Panc1 (cell line): Measurements from ENCODE around the gene RHOA. TPM values are rescaled to one million over a fixed set of nuclear protein-coding genes. Genes with fewer than 3 reads are reported as not detected.

Experiments
- ATAC-seq: fragments of 200-7000 bp; cut with Tn5 transposase; 2 replicates; pipeline ENCODE4 v1.9.1; 2020; ENCODE audit warnings: mild to moderate bottlenecking, moderate library complexity
- Bru-seq: library from RNA; stranded (reverse); fragments of 400-500 nt; gene quantifications from one replicate; lab custom pipeline; 2021; lab: Mats Ljungman, UMichigan
- BruChase-seq, 2 experiments: library from RNA; stranded (reverse); fragments of 400-500 nt; gene quantifications; one replicate each; lab custom pipeline; 2021; lab: Mats Ljungman, UMichigan
- BruUV-seq: library from RNA; stranded (reverse); fragments of 400-500 nt; replicated peaks from 2 replicates; lab custom pipeline; 2021; lab: Mats Ljungman, UMichigan
- CTCF ChIA-PET: fragments of 300-600 bp; sonication (Branson Sonifier 250); formaldehyde crosslinking; loops from one replicate; lab custom pipeline; 2022; ENCODE audit warnings: antibody characterized with exemption; lab: Charles Lee
- POLR2A ChIA-PET: fragments of 300-600 bp; sonication (Branson Sonifier 250); formaldehyde crosslinking; loops from one replicate; lab custom pipeline; 2022; ENCODE audit warnings: antibody characterized with exemption; lab: Charles Lee
- DNase-seq: peaks from one replicate; pipeline ENCODE4 v3.0.0-alpha.2; 2010; ENCODE audit warnings: low read depth, low spot score
- H3K27ac ChIP-seq: 2 replicates; pipeline ENCODE4 v1.5.1; 2011; ENCODE audit warnings: mild to moderate bottlenecking, low read length, inconsistent platforms
- H3K27me3 ChIP-seq: fragments of 200-500 bp; sonication (Bioruptor generic); 2 replicates; pipeline ENCODE4 v1.6.0; 2014; ENCODE audit warnings: low read length, inconsistent platforms; ENCODE audit not compliant: control insufficient read depth, insufficient read depth
- H3K36me3 ChIP-seq: fragments of 200-500 bp; sonication (Bioruptor generic); 2 replicates; pipeline ENCODE4 v1.5.1; 2014; ENCODE audit warnings: inconsistent platforms, mild to moderate bottlenecking, low read length, moderate library complexity; ENCODE audit not compliant: control insufficient read depth, insufficient read depth
- H3K4me1 ChIP-seq: 2 replicates; pipeline ENCODE4 v1.5.1; 2011; ENCODE audit warnings: inconsistent platforms, mild to moderate bottlenecking, low read length, moderate library complexity; ENCODE audit not compliant: control insufficient read depth, insufficient read depth
- H3K4me3 ChIP-seq, 2 experiments: 2 replicates each; pipeline ENCODE4 v1.5.1; 2011 to 2012; ENCODE audit warnings: low read depth in 2 of 2, low read length in 2 of 2, mild to moderate bottlenecking in 2 of 2, inconsistent platforms in 1 of 2, moderate library complexity in 1 of 2
- H3K9me3 ChIP-seq: fragments of 200-500 bp; sonication (Bioruptor generic); 2 replicates; pipeline ENCODE4 v1.5.1; 2014; ENCODE audit warnings: low read depth, mild to moderate bottlenecking, inconsistent platforms, low read length, moderate library complexity; ENCODE audit not compliant: control insufficient read depth, insufficient read depth
- CTCF ChIP-seq: fragments of 450-650 bp; IDR thresholded peaks from 2 replicates; pipeline ENCODE4 v1.5.1; 2017; ENCODE audit warnings: mild to moderate bottlenecking
- POLR2AphosphoS5 ChIP-seq: IDR thresholded peaks from 2 replicates; pipeline ENCODE4 v1.6.1; 2012; ENCODE audit warnings: mild to moderate bottlenecking, low read depth, low read length, moderate library complexity
- REST ChIP-seq, 2 experiments: IDR thresholded peaks; 2 replicates each; pipeline ENCODE4 v1.6.1; 2011 to 2012; ENCODE audit warnings: low read depth in 2 of 2, control low read depth in 1 of 2, low read length in 1 of 2, mild to moderate bottlenecking in 1 of 2, moderate library complexity in 1 of 2; ENCODE audit not compliant: insufficient read depth in 1 of 2
- SIN3A ChIP-seq: IDR thresholded peaks from 2 replicates; pipeline ENCODE4 v1.6.1; 2012; ENCODE audit warnings: low read depth, mild to moderate bottlenecking, low read length, moderate library complexity, borderline replicate concordance; ENCODE audit not compliant: insufficient read depth
- TCF7L2 ChIP-seq: IDR thresholded peaks from 2 replicates; pipeline ENCODE4 v1.6.1; 2011; ENCODE audit warnings: mild to moderate bottlenecking, low read depth, low read length, inconsistent platforms
- in situ Hi-C: cut with HindIII; loops from 2 replicates; pipeline ENCODE4 v1.10.0; 2016; ENCODE audit warnings: low sequenced_read_pairs, low pct_unique_long_range_greater_than_20kb
- intact Hi-C: fragments of 100-400 bp; cut with micrococcal nuclease; formaldehyde crosslinking; loops from one replicate; pipeline ENCODE4 v1.10.0; 2022; ENCODE audit not compliant: unreplicated experiment
- long read RNA-seq: library from polyadenylated mRNA; unstranded; transcript quantifications from one replicate; pipeline ENCODE4 v2.0.0, GENCODE V29; 2021; ENCODE audit not compliant: unreplicated experiment
- polyA plus RNA-seq: library from polyadenylated mRNA; unstranded; fragments of >200 nt; gene quantifications from one replicate; pipeline ENCODE4 v1.2.1, GENCODE V29; 2012; ENCODE audit warnings: missing spikeins; ENCODE audit not compliant: insufficient read length
- total RNA-seq: library from RNA; stranded (reverse); gene quantifications from one replicate; pipeline ENCODE4 v1.2.1, GENCODE V29; 2021; ENCODE audit not compliant: unreplicated experiment

The RHOA gene
- total RNA-seq (296 TPM), Bru-seq, nascent RNA (percentile 84 among the genes with signal in this experiment), BruChase-seq, experiment 1, labeled RNA remaining after a 2-hour chase (percentile 83 among the genes with signal in this experiment), BruChase-seq, experiment 2, labeled RNA remaining after a 6-hour chase (percentile 93 among the genes with signal in this experiment)
- polyA plus RNA-seq, result 375 TPM
- long read RNA-seq, transcript RHOA-203 (6 exons, 961 nt), result minor isoform, 7 of 418 reads
- long read RNA-seq, transcript RHOA-202 (5 exons, 2,031 nt), result major isoform, 324 of 418 reads
- long read RNA-seq, partial matches to known transcripts, result 69 of 418 reads
- long read RNA-seq, other reads (novel, unspliced or antisense), result 17 of 418 reads

GRCh38 chr3:49411968-49412631, at the start of gene RHOA, which contains the start of gene TCTA:
TSS of gene RHOA (minus strand) at chr3:49411976. CDS start at chr3:49375589, 36,387 bp downstream.
TSS of gene TCTA (plus strand) at chr3:49412423. CDS start at chr3:49412427, 4 bp downstream.
- Histone ChIP-seq H3K9me3 (no peaks in the 10 kb centered on the region), H3K36me3 (peaks cover 10% of the 10 kb centered on the region; the same call in 1 of the 2 replicates), H3K27ac (peak within 1 kb of the TSS; percentile 90), H3K4me3 (peak within 1 kb of the TSS; percentile 84 to 93), H3K4me1 (peaks cover 17% of the 10 kb centered on the region), H3K27me3 (no peaks in the 10 kb centered on the region)
- POLR2A ChIA-PET, result no interaction called here
- intact Hi-C loops (no loop called here), in situ Hi-C loops (no loop called here)
- TF ChIP-seq SIN3A (0 out of 2 replicates have a peak, but pooled peaks have one; percentile 41), POLR2AphosphoS5 (peak; percentile 98), CTCF (no peak)
- ATAC-seq (peak; percentile 93), DNase-seq (peak; percentile 97)
- BruUV-seq, result no TSS peak
- CTCF ChIA-PET, result no interaction called here

GRCh38 chr3:49460956-49461355, 49.2 kb upstream of the RHOA start:
- ATAC-seq, result no peak
- no TSS peak for BruUV-seq
- DNase-seq, result no peak
- Histone ChIP-seq H3K4me3 (no peak overlapping the region), H3K36me3 (no peaks in the 10 kb centered on the region), H3K27me3 (no peaks in the 10 kb centered on the region), H3K9me3 (no peaks in the 10 kb centered on the region), H3K27ac (peak overlapping the region; percentile 46; the same call in 1 of the 2 replicates), H3K4me1 (peaks cover 17% of the 10 kb centered on the region)
- in situ Hi-C loops, result no loop called here
- intact Hi-C loops, result no loop called here
- ChIA-PET CTCF (no interaction called here), POLR2A (no interaction called here)
- TF ChIP-seq SIN3A (no peak), TCF7L2 (no peak), CTCF (no peak), REST (IDR thresholded peaks at IDR 0.05; ENCODE audit: insufficient read depth in 1 of 2, low read depth in 2 of 2, low read length in 1 of 2) (no peak), POLR2AphosphoS5 (no peak)
